Renal cortex interstitium (tissue), 3 donors: Measurements from ENCODE around the gene ETV4. TPM values are rescaled to one million over a fixed set of nuclear protein-coding genes. Genes with fewer than 3 reads are reported as not detected.

Source experiments
- polyA plus RNA-seq, 3 donors: library from polyadenylated mRNA; unstranded; fragments of 120-200 nt; gene quantifications; one replicate each; pipeline ENCODE4 v1.2.1, GENCODE V29; 2013; ENCODE audit not compliant: insufficient read length in 3 of 3

The ETV4 gene
- polyA plus RNA-seq, 3 donors = 34.3 to 45.7 (median 45.6) TPM

Other genes with a start within 250 kb of the ETV4 start
- 10 to 100 TPM in 2 of 3 donors, 1 to 10 TPM in 1; 8.8 to 11.0 (median 10.9) TPM for gene ARL4D, start 147.3 kb downstream of the ETV4 start, polyA plus RNA-seq
- 10 to 100 TPM; 38.4 to 43.1 (median 42.1) TPM for gene DHX8, start 62.4 kb downstream of the ETV4 start, polyA plus RNA-seq
- 10 to 100 TPM; 14.3 to 20.1 (median 17.5) TPM for gene MEOX1, start 115.6 kb upstream of the ETV4 start, polyA plus RNA-seq
- gene SOST, start 212.5 kb upstream of the ETV4 start, polyA plus RNA-seq = 10 to 100 TPM; 45.9 to 56.9 (median 53.5) TPM
- gene DUSP3, start 232.6 kb upstream of the ETV4 start, polyA plus RNA-seq = 10 to 100 TPM; 55.7 to 63.6 (median 57.0) TPM
- gene CFAP97D1, start 234.1 kb upstream of the ETV4 start, polyA plus RNA-seq = under 1 TPM in 2 of 3 donors, not detected in 1; 0.04 to 0.08 TPM